HCT116 (cell line): Measurements from ENCODE around the gene MIDN. TPM values are rescaled to one million over a fixed set of nuclear protein-coding genes. Genes with fewer than 3 reads are reported as not detected.

Experiments used
- ATAC-seq: fragments of 200-7000 bp; cut with Tn5 transposase; 2 replicates; pipeline ENCODE4 v1.9.1; 2020; ENCODE audit warnings: mild to moderate bottlenecking, moderate library complexity
- BruUV-seq: library from RNA; stranded (reverse); fragments of 400-500 nt; replicated peaks from 2 replicates; lab custom pipeline; 2021; lab: Mats Ljungman, UMichigan
- CTCF ChIA-PET: fragments of 300-600 bp; sonication (Branson Sonifier 250); formaldehyde crosslinking; loops from one replicate; lab custom pipeline; 2021; ENCODE audit warnings: antibody characterized with exemption; lab: Charles Lee
- POLR2A ChIA-PET: fragments of 300-600, 350-600 bp; sonication (Branson Sonifier 250); formaldehyde crosslinking; loops from one replicate; lab custom pipeline; 2021; ENCODE audit warnings: antibody characterized with exemption; lab: Charles Lee
- RAD21 ChIA-PET, 2 experiments: fragments of 300-600 bp; sonication (Branson Sonifier 250); formaldehyde crosslinking; loops; one replicate each; lab custom pipeline; 2023; ENCODE audit warnings: low total read pairs in 2 of 2; ENCODE audit not compliant: uncharacterized antibody in 2 of 2, unreplicated experiment in 2 of 2, low non-redundant PET in 1 of 2; lab: Charles Lee
- DNase-seq: peaks from one replicate; pipeline ENCODE4 v3.0.0-alpha.2; 2010; ENCODE audit warnings: low read depth, low spot score
- H2AFZ ChIP-seq: fragments of 200-600 bp; shearing (Covaris generic), sonication (generic); 2 replicates; pipeline ENCODE4 v1.6.1; 2017; ENCODE audit warnings: low read depth, mixed run types, mixed read lengths, antibody characterized with exemption, low read length; ENCODE audit not compliant: poor library complexity, severe bottlenecking
- H3K27ac ChIP-seq: 2 replicates; pipeline ENCODE4 v1.5.1; 2012; ENCODE audit warnings: low read depth, low read length
- H3K27me3 ChIP-seq: fragments of 200-600 bp; sonication (generic); 2 replicates; pipeline ENCODE4 v1.6.1; 2016; ENCODE audit warnings: mixed run types, low read length, mixed read lengths; ENCODE audit not compliant: insufficient read depth
- H3K36me3 ChIP-seq, 2 experiments: fragments of 200-500 bp in 1 of 2; fragments of 200-600 bp in 1 of 2; sonication (Bioruptor generic) in 1 of 2; sonication (generic) in 1 of 2; 2 replicates each; pipeline versions ENCODE4 v1.5.1 to v1.6.1; 2014 to 2016; ENCODE audit warnings: low read length in 2 of 2, inconsistent platforms in 1 of 2, mixed read lengths in 1 of 2, mixed run types in 1 of 2; ENCODE audit not compliant: insufficient read depth in 2 of 2, control insufficient read depth in 1 of 2
- H3K4me1 ChIP-seq, 2 experiments: fragments of 200-600 bp in 1 of 2; sonication (generic) in 1 of 2; 2 replicates each; pipeline versions ENCODE4 v1.5.1 to v1.6.1; 2012 to 2017; ENCODE audit warnings: low read length in 2 of 2, inconsistent platforms in 1 of 2, mild to moderate bottlenecking in 1 of 2, mixed read lengths in 1 of 2, mixed run types in 1 of 2, moderate library complexity in 1 of 2; ENCODE audit not compliant: insufficient read depth in 2 of 2, control insufficient read depth in 1 of 2
- H3K4me2 ChIP-seq: fragments of 200-600 bp; sonication (generic); 2 replicates; pipeline ENCODE4 v1.6.1; 2017; ENCODE audit warnings: mixed run types, low read length, mixed read lengths
- H3K4me3 ChIP-seq, 2 experiments: fragments of 200-600 bp in 1 of 2; sonication (generic) in 1 of 2; replicated peaks in 1 of 2; 2 replicates each; pipeline ENCODE4 v1.5.1; 2011 to 2016; ENCODE audit warnings: low read length in 2 of 2, control low read depth in 1 of 2, low read depth in 1 of 2, mild to moderate bottlenecking in 1 of 2, mixed read lengths in 1 of 2, mixed run types in 1 of 2
- H3K79me2 ChIP-seq: fragments of 200-600 bp; sonication (generic); 2 replicates; pipeline ENCODE4 v1.6.1; 2017; ENCODE audit warnings: mild to moderate bottlenecking, mixed run types, low read length, moderate library complexity, mixed read lengths; ENCODE audit not compliant: insufficient read depth
- H3K9ac ChIP-seq: fragments of 200-600 bp; sonication (generic); 2 replicates; pipeline ENCODE4 v1.6.1; 2016; ENCODE audit warnings: low read length, mixed read lengths
- H3K9me2 ChIP-seq: fragments of 200-600 bp; sonication (generic), shearing (Covaris generic); 2 replicates; pipeline ENCODE4 v1.6.1; 2017; ENCODE audit warnings: mixed run types, mild to moderate bottlenecking, moderate library complexity; ENCODE audit not compliant: insufficient read depth
- H3K9me3 ChIP-seq, 2 experiments: fragments of 200-500 bp in 1 of 2; fragments of 200-600 bp in 1 of 2; sonication (Bioruptor generic) in 1 of 2; sonication (generic) in 1 of 2; 2 replicates each; pipeline ENCODE4 v1.6.1; 2014 to 2017; ENCODE audit warnings: low read length in 2 of 2, mixed read lengths in 2 of 2, inconsistent platforms in 1 of 2, low read depth in 1 of 2, mild to moderate bottlenecking in 1 of 2, mixed run types in 1 of 2, moderate library complexity in 1 of 2; ENCODE audit not compliant: control insufficient read depth in 1 of 2, insufficient read depth in 1 of 2
- H4K20me1 ChIP-seq: fragments of 200-600 bp; sonication (generic), shearing (Covaris generic); 2 replicates; pipeline ENCODE4 v1.6.1; 2017; ENCODE audit warnings: mixed run types, mild to moderate bottlenecking, moderate library complexity; ENCODE audit not compliant: insufficient read depth
- EGR1 ChIP-seq: IDR thresholded peaks from 2 replicates; pipeline ENCODE4 v1.6.1; 2012; ENCODE audit warnings: low read depth
- FOSL1 ChIP-seq: IDR thresholded peaks from 2 replicates; pipeline ENCODE4 v1.6.1; 2012; ENCODE audit warnings: low read depth
- JUND ChIP-seq: IDR thresholded peaks from 2 replicates; pipeline ENCODE4 v1.6.1; 2012
- POLR2A ChIP-seq: IDR thresholded peaks from 2 replicates; pipeline ENCODE4 v1.7.0; 2011; ENCODE audit warnings: borderline replicate concordance; ENCODE audit not compliant: insufficient read depth, insufficient read length; ENCODE audit errors: extremely low read depth
- RAD21 ChIP-seq: IDR thresholded peaks from 2 replicates; pipeline ENCODE4 v1.6.1; 2012; ENCODE audit warnings: low read depth, mild to moderate bottlenecking
- SIN3A ChIP-seq: IDR thresholded peaks from 2 replicates; pipeline ENCODE4 v1.6.1; 2012; ENCODE audit warnings: low read depth
- SP1 ChIP-seq: IDR thresholded peaks from 2 replicates; pipeline ENCODE4 v1.6.1; 2012; ENCODE audit warnings: low read depth
- SRF ChIP-seq: IDR thresholded peaks from 2 replicates; pipeline ENCODE4 v1.6.1; 2012; ENCODE audit warnings: low read depth
- ZFX ChIP-seq: fragments of 450-650 bp; IDR thresholded peaks from 2 replicates; pipeline ENCODE4 v1.6.1; 2017
- ZNF274 ChIP-seq: fragments of 200-500 bp; sonication (Bioruptor generic); IDR thresholded peaks from 2 replicates; pipeline ENCODE4 v1.6.1; 2014; ENCODE audit warnings: mild to moderate bottlenecking, low read depth, low read length, inconsistent platforms
- intact Hi-C: fragments of 100-400 bp; cut with micrococcal nuclease; formaldehyde crosslinking; loops from 2 replicates; pipeline ENCODE4 v1.10.0; 2022
- total RNA-seq: library from RNA; stranded (reverse); gene quantifications from one replicate; pipeline ENCODE4 v1.2.1, GENCODE V29; 2021; ENCODE audit not compliant: unreplicated experiment
- TF ChIP-seq, protein P1 (sequence below): IDR thresholded peaks from 2 replicates; pipeline ENCODE4 v1.6.1; 2011; ENCODE audit warnings: mild to moderate bottlenecking, low read length, moderate library complexity; ENCODE audit not compliant: insufficient replicate concordance; ENCODE audit errors: extremely low read depth
- TF ChIP-seq, protein P2 (sequence below): IDR thresholded peaks from 2 replicates; pipeline ENCODE4 v1.6.1; 2012
- TF ChIP-seq, protein P3 (sequence below), 3 experiments: fragments of 200-600 bp in 1 of 3; sonication (generic) in 1 of 3; IDR thresholded peaks in 2 of 3; conservative IDR thresholded peaks in 1 of 3; 2 replicates each; pipeline ENCODE4 v1.5.1; 2012 to 2017; ENCODE audit warnings: low read depth in 2 of 3, low read length in 2 of 3, antibody characterized with exemption in 1 of 3, borderline replicate concordance in 1 of 3, control low read depth in 1 of 3, mild to moderate bottlenecking in 1 of 3, mixed read lengths in 1 of 3, mixed run types in 1 of 3, moderate library complexity in 1 of 3; ENCODE audit not compliant: insufficient read depth in 1 of 3
- TF ChIP-seq, protein P4 (sequence below): IDR thresholded peaks from 2 replicates; pipeline ENCODE4 v1.6.1; 2012; ENCODE audit warnings: low read depth

Gene MIDN
- total RNA-seq, 1 experiment from 2014 or later: 146 TPM

DNA sequence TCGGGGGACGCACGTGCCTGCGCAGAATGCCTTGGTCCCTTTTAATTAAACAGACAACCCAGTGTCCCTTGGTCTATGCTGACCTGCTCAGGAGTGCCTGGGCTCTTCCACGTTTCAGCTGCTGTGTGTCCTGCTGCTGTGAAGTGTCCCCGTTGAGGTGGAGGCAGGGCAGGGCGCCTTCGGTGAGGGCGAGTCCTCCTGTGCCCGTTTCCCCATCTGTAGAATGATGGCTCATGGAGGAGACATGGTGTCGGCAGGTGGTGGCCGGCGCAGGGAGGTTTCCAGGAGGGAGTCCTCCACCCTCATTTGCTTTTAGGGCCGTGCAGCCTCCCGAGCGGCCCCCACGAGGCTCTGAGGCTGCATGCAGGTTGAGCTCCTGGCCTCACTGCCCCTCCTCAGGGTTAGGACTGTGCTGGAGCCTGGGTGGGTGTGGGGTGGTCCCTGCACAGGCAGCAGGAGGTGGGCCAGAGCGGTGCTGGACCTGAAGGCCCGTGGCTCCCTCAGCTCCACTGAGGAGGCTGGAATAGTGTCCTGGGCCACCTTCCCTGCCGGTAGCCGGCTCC is 34.0 kb upstream of the MIDN start:
- 0 out of 2 replicates have a peak overlapping the region, but pooled peaks have one; percentile 36 for H3K4me2 ChIP-seq
- H3K79me2 ChIP-seq: peaks cover 96% of the 10 kb centered on the region
- H3K36me3 ChIP-seq: peaks cover 2 to 24% of the 10 kb centered on the region in 2 experiments; a peak in 2 of 4 replicates
- H3K4me3 ChIP-seq: no peak overlapping the region
- H2AFZ ChIP-seq: no peak overlapping the region
- 0 out of 2 replicates have a peak overlapping the region, but pooled peaks have one; percentile 23 for H3K9ac ChIP-seq
- no TSS peak for BruUV-seq
- peaks cover 22 to 64% of the 10 kb centered on the region in 2 experiments for H3K4me1 ChIP-seq
- ChIA-PET CTCF (interaction anchor here (1.0 to 2.3 kb wide), 3 partner anchors 31 to 101 kb away, joined by 3 to 5 read pairs (median 4); no protein-coding TSS in a partner anchor), POLR2A (no interaction called here), RAD21 (no interaction called here)
- no peaks in the 10 kb centered on the region for H3K9me2 ChIP-seq
- peak overlapping the region; percentile 56; the same call in 1 of the 2 replicates for H3K27ac ChIP-seq
- TF ChIP-seq, protein P1, sequence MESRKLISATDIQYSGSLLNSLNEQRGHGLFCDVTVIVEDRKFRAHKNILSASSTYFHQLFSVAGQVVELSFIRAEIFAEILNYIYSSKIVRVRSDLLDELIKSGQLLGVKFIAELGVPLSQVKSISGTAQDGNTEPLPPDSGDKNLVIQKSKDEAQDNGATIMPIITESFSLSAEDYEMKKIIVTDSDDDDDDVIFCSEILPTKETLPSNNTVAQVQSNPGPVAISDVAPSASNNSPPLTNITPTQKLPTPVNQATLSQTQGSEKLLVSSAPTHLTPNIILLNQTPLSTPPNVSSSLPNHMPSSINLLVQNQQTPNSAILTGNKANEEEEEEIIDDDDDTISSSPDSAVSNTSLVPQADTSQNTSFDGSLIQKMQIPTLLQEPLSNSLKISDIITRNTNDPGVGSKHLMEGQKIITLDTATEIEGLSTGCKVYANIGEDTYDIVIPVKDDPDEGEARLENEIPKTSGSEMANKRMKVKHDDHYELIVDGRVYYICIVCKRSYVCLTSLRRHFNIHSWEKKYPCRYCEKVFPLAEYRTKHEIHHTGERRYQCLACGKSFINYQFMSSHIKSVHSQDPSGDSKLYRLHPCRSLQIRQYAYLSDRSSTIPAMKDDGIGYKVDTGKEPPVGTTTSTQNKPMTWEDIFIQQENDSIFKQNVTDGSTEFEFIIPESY: no peak
- no peak for TF ChIP-seq ZFX
- no peak for TF ChIP-seq ZNF274
- TF ChIP-seq FOSL1: no peak
- TF ChIP-seq SRF: no peak
- TF ChIP-seq JUND: no peak
- TF ChIP-seq, protein P2, sequence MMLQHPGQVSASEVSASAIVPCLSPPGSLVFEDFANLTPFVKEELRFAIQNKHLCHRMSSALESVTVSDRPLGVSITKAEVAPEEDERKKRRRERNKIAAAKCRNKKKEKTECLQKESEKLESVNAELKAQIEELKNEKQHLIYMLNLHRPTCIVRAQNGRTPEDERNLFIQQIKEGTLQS: no peak
- TF ChIP-seq SP1: no peak
- TF ChIP-seq EGR1: no peak
- TF ChIP-seq RAD21: no peak
- no peak for TF ChIP-seq SIN3A
- TF ChIP-seq POLR2A: no peak
- TF ChIP-seq, protein P3, sequence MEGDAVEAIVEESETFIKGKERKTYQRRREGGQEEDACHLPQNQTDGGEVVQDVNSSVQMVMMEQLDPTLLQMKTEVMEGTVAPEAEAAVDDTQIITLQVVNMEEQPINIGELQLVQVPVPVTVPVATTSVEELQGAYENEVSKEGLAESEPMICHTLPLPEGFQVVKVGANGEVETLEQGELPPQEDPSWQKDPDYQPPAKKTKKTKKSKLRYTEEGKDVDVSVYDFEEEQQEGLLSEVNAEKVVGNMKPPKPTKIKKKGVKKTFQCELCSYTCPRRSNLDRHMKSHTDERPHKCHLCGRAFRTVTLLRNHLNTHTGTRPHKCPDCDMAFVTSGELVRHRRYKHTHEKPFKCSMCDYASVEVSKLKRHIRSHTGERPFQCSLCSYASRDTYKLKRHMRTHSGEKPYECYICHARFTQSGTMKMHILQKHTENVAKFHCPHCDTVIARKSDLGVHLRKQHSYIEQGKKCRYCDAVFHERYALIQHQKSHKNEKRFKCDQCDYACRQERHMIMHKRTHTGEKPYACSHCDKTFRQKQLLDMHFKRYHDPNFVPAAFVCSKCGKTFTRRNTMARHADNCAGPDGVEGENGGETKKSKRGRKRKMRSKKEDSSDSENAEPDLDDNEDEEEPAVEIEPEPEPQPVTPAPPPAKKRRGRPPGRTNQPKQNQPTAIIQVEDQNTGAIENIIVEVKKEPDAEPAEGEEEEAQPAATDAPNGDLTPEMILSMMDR (IDR thresholded peaks at IDR 0.05 in 2 of 3, conservative IDR thresholded peaks at IDR 0.05 in 1 of 3; ENCODE audit: borderline replicate concordance in 1 of 3, insufficient read depth in 1 of 3, low read depth in 2 of 3, low read length in 2 of 3): no peak
- TF ChIP-seq, protein P4, sequence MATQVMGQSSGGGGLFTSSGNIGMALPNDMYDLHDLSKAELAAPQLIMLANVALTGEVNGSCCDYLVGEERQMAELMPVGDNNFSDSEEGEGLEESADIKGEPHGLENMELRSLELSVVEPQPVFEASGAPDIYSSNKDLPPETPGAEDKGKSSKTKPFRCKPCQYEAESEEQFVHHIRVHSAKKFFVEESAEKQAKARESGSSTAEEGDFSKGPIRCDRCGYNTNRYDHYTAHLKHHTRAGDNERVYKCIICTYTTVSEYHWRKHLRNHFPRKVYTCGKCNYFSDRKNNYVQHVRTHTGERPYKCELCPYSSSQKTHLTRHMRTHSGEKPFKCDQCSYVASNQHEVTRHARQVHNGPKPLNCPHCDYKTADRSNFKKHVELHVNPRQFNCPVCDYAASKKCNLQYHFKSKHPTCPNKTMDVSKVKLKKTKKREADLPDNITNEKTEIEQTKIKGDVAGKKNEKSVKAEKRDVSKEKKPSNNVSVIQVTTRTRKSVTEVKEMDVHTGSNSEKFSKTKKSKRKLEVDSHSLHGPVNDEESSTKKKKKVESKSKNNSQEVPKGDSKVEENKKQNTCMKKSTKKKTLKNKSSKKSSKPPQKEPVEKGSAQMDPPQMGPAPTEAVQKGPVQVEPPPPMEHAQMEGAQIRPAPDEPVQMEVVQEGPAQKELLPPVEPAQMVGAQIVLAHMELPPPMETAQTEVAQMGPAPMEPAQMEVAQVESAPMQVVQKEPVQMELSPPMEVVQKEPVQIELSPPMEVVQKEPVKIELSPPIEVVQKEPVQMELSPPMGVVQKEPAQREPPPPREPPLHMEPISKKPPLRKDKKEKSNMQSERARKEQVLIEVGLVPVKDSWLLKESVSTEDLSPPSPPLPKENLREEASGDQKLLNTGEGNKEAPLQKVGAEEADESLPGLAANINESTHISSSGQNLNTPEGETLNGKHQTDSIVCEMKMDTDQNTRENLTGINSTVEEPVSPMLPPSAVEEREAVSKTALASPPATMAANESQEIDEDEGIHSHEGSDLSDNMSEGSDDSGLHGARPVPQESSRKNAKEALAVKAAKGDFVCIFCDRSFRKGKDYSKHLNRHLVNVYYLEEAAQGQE: no peak
- no peaks in the 10 kb centered on the region for H3K9me3 ChIP-seq
- intact Hi-C loops: no loop called here
- DNase-seq: no peak
- ATAC-seq: no peak
- no peaks in the 10 kb centered on the region for H4K20me1 ChIP-seq
- no peaks in the 10 kb centered on the region for H3K27me3 ChIP-seq
